Medulla oblongata (tissue), 1 donor: Measurements from ENCODE around the gene SHISA5.

Experiments used
- DNase-seq: peaks from one replicate; pipeline ENCODE4 v3.0.0-alpha.2; 2015; ENCODE audit errors: extremely low spot score

SHISA5 gene

DNA sequence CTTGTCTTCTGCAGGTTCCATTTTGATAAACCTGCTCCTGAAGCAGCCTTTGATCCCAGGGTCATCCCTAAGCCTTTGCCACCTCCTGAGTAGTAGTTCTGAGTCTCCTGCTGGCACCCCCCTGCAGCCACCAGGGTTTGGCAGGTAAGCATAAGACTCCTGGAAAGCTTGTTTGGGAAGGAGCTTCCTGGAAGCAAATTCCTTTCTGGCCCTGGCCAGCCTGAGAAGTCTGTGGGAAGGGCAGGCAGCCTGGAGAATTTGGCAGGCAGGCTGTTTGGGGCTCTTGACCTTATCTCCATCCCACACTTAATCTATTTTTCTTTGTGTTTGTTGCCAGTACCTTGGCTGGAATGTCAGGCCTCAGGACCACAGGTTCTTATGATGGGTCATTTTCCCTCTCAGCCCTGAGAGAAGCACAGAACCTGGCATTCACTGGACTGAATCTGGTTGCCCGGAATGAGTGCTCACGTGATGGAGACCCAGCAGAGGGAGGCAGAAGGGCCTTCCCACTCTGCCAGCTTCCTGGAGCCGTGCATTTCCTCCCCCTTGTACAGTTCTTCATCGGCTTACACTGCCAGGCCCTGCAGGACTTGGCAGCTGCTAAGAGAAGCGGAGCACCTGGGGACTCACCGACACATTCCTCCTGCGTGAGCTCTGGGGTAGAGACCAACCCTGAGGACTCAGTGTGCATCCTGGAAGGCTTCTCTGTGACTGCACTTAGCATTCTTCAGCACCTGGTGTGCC, 44.0 kb downstream of the SHISA5 start:
- no peak for DNase-seq

DNA sequence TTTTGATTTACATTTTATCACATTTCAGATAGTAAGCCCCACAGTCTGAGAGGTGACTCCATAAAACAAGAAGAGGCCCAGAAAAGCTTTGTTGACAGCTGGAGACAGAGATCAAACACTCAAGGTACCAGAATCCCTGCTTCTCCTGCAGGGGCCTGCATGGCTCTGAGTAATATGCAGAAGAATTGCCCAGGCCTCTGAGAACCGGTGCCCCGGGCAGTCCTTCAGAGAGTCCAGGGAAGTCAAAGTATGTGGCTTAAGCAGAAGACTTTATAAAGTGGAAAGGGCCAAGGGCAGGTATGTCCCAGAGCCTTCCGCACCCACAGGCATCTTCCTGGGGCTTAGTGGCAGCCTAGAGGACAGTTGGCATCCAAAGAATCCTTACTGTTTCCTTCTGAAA, 44.6 kb downstream of the SHISA5 start:
- DNase-seq = no peak

DNA sequence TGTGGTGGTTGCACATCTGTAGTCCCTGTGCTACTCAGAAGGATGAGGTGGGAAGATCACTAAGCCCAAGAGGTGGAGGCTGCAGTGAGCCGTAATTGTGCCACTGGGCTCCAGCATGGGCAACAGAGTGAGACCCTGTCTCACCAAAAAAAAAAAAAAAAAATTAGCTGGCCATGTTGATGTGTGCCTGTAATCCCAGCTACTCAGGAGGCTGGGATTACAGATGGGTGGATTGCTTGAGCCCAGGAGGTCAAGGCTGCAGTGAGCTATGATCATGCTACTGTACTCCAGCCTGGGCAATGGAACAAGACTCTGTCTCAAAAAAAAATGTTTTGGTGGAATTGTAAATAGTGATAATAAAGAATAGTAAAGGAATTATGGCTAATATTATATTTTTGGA, 47.5 kb downstream of the SHISA5 start:
- no peak for DNase-seq

DNA sequence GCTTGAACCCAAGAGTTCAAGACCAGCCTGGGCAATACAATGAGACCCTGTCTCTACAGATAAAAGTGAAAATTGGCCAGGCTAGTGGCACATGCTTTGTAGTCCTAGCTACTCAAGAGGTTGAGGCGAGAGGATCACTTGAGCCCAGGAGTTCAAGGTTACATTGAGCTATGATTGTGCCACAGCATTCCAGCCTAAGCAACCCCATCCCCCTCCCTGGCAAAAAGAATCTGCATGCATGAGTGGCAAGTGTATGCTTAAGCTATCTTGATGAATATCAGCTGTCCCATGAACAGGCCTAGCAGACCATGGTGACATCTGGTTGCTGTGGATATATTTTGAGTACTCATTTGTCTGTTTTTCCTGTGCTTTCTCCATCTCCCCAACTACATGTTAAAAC, 52.7 kb downstream of the SHISA5 start:
- DNase-seq = no peak

DNA sequence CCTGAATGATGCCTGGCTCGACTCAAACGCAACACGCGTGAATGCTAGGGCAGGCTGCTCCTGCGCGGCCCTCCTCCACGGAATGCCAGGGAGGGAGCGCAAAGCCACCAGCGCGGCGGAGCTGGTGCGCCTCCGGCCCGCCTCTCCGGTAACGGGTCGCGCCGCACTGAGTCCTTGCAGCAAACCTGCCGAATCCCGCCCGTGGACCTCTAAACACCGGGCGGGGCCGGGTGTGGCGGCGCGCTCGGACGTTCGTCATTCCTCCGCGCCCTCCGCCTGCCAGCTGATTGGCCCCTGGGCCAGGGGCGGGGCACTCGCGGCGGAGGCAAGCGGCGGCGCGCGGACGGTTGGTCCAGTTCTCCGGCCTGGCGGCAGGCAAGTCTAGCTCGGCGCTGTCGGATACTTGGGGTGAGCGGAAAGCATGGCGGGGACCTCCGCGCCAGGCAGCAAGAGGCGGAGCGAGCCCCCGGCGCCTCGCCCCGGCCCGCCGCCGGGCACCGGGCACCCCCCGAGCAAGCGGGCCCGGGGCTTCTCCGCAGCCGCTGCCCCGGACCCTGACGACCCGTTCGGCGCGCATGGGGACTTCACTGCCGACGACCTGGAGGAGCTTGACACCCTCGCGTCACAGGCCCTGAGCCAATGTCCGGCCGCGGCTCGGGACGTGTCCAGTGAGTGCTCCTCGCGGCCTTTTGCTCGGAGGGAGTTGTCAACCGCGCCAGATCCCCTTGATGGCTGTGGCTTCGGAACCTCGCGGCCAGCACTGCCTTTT, 57.4 kb downstream of the SHISA5 start, which contains the start of gene ATRIP:
Gene ATRIP (plus strand): TSS at position 313 of the 769 bp plus-strand sequence. CDS start 109 bp downstream, at position 422.
- peak; percentile 91 for DNase-seq

DNA sequence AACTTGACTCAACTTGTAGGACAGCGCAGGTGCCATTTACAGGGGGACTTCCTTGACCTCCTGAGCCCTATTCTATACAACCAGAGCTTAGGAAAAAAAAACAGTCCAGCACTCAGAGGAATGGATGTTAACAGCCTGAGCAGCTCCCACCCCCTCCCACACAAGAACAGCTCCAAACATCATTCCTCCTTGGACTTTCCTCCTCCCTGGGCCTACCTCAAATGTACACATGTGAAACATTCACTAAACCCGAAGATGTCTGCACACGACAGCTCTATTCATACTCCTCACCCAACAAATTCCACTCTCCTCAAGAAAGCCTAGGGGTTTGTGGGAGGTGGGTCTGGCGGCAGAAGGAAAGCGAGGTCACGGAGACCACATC, 57.9 kb downstream of the SHISA5 start:
- DNase-seq = no peak

DNA sequence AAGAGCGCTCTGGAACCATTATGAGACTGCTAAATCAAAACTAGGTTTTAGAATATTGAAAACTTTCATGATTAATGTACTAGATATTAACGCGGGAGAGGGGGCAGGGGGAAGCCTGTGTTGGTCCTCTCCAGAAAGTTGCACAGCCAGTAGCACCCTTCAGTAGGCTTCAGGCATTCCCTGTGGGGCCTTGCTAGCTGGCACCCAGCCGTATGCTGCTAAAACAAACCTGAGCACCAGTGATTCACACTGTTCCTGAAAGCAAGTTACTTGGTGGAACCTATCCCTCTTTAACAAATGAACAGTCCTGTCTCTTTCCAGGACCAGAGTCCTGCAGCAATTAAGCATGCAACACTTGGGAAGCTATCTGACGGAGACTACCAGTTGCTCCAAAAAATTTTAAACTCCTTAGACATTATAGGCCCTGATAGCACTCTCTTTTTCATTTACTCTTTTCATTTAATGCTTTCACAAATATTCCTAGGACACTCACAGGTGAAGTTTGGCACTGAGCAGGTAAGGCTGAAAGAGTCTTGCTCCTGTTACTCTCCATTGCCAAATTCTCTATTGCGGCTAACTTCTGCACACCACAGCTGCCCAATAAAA, 58.6 kb downstream of the SHISA5 start:
- no peak for DNase-seq

DNA sequence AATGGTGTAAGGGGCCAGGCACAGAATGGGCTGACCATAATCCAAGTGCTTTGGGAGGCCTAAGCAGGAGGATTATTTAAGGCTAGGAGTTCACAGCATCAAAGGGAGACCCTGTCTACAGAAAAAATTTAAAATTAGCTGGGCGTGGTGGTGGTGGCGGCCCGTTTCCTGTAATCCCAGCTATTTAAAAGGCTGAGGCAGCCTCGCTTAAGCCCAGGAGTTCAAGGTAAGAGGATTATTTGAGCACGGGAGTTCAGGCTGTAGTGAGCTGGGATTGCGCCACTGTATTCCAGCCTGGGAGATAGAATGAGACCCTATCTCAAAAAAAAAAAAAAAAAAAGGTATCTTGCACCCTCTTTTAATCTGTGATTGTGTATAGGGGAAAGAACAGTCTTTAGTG, 62.0 kb downstream of the SHISA5 start:
- DNase-seq = no peak

DNA sequence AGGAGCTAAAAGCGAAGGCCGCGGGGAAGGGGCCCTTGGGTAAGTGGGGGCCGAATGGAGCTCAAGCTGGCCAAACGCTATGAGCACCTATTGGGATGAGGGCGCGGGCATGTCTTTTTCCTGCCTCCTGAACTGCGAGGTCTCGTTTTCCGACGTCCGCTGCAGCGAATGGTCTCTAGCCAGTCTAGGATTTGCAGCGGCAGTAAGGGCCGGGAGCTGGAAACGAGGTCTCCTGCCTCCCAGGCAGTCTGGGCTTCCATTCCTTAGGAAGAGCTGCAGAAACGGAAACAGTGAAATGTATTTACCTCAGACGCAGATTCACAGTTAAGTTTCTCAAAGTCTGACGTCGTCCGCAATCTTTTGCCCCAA, 63.4 kb downstream of the SHISA5 start:
- no peak for DNase-seq

DNA sequence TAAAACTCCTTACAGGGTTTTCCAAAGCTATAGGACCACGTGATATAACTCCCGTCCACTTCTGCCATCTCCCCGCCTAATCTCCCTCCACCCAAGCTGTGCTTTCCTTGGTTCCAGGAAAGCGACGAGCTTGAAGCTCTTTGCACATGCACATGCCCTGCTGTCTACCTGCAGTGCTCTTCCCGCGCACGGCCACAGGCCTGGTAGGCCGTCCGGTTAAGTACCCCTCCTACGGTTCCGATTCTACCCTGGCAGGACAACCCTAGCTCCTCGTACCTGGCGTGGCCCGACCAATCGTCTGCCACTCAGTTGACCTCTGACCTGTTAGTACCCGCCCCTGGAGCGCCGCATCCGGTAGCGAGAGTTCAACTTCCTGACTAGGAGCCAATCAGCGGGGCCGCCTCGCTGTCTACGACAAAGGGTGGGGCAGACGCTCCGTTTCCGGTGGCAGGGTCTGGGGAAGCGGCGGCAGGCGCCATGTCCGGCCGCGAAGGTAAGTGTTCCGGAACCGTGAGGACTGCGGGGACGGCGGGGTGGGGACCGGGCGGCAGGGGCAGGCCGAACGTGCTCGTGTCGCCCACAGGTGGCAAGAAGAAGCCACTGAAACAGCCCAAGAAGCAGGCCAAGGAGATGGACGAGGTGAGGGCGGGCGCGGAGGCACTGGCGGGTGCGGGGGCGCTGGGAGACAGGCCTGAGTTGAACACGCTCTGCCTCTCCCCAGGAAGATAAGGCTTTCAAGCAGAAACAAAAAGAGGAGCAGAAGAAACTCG, 64.0 kb downstream of the SHISA5 start, which contains the start of the genes CCDC51 and TMA7:
Gene CCDC51 (minus strand): TSS at position 300 of the 770 bp plus-strand sequence. CDS start 4,991 bp downstream, outside the sequence.
Gene TMA7 (plus strand): TSS at position 438 of the 770 bp plus-strand sequence. CDS start 40 bp downstream, at position 478.
- peak; percentile 99 for DNase-seq

DNA sequence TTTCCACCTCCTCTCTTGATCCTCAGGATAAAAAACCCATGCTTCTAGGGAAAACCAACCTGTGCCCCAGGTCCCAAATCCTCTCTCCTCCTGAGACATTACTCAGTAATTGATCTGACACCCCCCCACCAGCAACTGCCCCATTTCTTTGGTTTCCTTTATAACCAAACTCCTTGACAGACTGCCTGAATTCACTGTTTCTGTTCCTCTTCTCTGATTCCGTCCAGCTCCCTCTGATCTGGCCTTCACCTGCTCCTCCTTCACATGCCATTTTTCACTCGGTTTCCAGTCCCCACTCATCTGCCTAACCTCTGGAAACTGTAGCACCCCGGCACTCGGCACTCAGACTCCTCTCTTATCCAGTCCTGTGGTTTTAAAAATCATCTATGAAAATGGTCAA, 66.2 kb downstream of the SHISA5 start:
- no peak for DNase-seq

DNA sequence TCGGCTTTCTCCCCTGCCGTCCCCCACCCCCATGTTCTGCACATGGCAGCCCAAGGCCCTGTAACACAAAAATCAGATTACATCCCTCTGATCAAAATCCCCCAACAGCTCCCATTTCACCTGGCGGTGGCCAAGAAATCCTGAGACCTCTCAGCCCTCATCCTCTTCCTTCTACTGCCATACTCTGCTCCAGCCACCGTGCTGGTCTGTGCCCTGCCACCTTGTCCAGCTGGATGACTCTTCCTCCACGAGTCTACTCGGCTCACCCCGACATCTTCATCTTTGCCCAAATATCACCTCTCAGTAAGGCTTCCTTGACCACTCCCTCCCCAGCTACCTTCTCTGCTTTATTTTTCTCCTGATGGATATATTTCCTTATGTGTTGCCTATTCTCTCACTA, 67.1 kb downstream of the SHISA5 start:
- no peak for DNase-seq

DNA sequence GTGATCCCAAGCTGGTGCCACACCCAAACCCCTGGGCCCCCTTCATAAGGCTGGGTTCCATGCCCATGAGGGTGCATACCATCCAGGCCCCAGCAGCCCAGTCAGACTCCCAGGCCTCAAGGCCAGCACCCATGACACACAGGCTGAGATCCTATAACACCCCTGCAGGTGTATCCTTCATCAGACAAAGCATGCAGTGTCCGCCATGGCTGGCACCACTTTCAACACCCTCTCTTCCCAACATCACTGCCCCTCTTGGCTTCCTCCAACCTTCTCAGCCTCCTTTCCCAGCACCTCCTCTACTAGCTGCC, 67.5 kb downstream of the SHISA5 start:
- DNase-seq = no peak

DNA sequence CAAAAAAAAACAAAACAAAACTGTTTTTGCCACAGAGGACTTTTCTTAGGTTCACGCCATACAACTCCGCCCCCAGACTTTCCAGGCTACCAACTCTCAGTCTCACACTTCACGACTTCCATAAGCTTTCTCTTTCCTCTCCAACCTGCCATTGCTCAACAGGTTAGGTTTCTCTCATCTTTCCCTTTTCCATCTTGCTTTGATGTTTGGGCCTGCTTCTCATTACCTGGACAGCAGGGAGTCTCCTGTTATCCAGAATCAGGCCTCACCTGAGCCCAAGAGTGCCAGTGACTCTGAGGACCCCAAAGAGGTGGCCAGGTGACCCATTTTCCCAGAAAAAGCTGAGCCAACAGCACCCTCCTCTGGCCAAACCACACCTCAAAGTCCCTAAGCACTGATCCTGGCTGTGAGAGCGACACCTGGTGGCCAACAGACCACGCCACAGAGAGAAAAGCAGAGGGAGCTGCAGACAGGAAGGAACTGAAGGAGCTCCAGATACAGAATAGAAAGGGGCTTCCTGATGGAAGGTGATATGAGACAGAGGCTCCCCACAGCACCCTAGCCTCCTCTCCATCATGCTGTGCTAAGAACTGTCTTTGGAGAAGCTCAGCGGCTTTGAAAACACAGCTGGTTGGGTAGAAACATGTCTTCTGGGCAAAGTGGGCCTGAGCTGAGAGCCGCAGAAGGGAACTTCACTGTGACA, 68.0 kb downstream of the SHISA5 start:
- DNase-seq = peak; percentile 95

DNA sequence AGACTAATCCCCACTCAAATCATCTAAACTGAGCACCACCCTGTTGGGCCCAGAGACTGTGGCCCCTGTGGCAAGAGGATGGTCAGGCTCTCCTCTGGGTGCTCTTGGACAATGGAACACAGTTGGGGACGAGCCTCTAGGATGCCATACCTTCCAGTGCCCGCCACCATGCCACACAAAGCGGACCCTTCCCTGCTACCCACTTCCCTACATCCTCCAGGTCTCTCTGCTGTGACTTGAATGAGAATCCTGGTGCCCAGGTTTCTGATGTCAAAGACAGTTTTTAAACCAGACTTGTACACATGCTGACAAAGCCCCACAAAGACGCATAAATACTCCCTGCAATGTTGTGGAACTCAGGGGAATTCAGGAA, 68.8 kb downstream of the SHISA5 start:
- no peak for DNase-seq

DNA sequence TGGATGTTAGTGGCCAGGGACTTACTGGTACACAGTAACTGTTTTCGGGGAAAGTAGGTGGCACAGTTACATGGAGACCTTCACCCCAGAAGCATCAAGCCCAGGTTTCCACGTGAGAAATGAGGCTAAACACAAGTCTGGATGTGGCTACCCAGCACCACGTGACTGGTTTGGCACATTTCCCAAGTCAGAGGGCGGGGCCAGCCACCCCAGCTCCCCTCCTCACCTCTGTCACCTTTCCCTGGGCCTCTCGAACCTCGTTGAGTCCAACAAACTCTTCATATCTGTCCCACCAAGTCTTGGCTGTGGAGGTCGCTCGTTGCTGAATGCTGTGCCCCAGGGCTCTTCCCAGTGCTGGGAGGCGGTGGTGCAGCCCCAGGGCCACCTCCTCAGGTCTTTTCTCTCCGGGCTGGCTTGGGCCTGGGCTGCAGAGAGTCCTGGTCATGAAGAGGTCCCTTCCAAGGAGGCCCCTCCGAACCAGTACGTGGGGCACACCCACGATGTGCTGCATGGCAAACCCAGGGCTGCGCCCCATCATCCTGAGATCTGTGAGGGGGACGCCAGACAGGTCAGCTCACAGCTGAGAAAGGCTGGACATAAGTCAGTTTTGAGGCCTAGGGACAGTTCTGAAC, 69.3 kb downstream of the SHISA5 start:
- DNase-seq = no peak

DNA sequence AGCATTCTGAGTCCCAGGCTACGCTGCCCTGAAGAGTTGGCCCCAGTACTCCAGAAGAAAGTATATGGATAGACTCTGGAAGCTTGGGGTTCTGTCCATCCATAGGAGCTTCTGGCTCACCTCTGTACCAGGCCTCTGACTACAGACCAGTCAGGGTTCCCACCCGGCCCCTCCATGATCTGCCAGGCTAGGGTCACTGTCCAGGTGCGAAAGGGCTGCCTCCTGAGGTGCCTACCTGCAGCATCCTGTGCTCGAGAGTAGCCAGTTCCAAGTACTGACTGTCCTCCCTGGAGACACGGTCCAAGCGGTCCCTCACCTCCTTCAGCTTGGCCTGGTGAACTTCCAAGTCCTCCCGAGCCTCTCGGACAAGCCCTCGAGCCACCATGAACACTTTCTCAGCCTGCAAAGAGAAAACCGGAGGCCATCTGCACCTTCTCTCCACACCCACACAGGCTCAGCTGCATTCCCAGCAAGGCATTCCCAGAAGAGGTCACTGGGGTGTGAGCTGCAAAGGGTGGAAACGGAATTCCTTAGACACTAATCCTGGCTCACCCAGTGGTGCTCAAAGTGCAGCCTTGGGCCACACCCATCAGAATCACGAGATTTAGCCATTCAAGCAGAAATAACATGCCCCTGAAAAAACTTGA, 70.4 kb downstream of the SHISA5 start:
- DNase-seq = no peak

DNA sequence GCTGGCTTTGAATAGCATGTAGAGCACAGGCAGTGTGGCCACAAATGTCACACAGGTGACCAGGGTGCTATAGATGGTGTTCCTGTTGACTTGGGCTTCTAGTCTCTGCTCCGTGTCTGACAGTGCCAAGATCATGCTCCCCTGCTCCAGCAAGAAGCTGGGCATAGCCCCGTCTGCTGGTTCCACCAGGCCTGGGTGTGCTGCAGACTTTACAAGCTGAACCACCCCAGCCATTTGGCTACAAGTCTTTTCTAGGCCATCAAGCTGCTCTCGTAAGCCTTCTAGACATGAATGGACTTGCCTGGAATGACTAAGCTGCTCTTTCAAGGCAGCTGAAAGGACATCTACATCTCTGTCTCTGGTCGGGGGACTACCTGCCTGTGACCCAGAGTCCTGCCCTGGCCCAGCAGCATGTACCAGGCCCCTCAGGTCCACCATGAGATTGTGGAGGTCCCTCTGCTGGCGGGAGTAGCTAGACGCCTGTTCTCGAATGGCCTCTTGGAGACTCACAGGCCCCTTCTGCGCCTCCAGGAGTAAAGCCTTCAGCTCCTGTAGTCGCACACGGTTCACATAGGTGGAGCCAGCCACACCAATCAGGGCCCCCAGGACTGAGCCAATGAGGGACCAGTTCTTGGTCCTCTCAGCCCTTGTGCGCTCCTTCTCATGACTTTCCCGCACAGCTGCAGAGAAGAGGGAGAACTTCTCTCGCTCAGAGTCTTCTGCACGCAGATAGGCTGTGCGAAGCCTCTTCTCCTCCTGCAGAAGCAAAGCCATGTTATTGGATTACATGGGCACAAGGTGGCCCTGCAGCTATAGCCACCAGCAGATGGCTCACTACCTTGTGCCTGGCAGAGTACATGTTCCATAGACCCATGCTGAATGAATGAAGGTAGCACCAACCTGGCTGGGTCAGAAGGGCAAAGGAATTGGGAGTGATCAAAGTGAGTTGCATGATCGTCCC, 71.3 kb downstream of the SHISA5 start:
- no peak for DNase-seq
